Measurements from ENCODE around the gene MYBL2.
"Not testable (repeated sequence)": the region's sequence is repeated elsewhere in the genome, so short reads cannot be mapped to it uniquely, and the experiment has no call there.

MYBL2 gene

GRCh38 chr20:43666376-43667328 lies at the start of gene MYBL2:
Gene MYBL2, plus strand, starts transcription at chr20:43667114. Its CDS starts 170 bp downstream, at chr20:43667284.
- peak; percentile 47 to 57 (median 52) for DNase-seq

- DNase-seq = no peak
These were observed 35.3 kb upstream of the MYBL2 start for GRCh38 chr20:43631598-43631997.

- no peak for DNase-seq
These were observed 30.5 kb upstream of the MYBL2 start for GRCh38 chr20:43636429-43636828.

- no peak for DNase-seq
These were observed 24.4 kb upstream of the MYBL2 start for GRCh38 chr20:43642548-43642947.

DNA sequence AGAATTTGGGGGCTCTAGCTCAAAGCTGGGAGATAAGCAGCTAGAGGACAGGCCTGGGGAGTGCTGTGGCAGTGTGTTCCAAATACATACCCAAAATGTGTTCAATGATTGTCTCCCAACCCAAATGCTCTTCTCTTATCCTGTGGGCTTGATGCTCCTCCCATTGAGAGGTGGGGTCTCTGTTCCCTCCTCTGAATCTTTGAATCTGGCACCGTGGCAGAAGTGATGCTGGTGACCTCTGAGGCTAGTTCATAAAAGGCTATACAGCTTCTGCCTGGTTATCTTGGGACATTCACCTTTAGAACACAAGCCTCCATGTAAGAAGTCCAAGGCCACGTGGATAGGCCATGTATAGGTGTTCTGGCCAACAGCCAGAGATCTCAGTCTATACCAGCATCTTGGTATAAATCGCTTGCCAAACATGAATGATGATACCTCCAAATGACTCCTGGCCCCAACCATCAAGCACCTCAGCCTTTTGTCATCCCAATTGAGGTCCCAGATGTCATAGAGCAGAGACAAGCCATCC lies 15.9 kb upstream of the MYBL2 start:
- DNase-seq = no peak

GRCh38 chr20:43651650-43652184 lies 15.2 kb upstream of the MYBL2 start:
- not testable (repeated sequence) for DNase-seq

DNA sequence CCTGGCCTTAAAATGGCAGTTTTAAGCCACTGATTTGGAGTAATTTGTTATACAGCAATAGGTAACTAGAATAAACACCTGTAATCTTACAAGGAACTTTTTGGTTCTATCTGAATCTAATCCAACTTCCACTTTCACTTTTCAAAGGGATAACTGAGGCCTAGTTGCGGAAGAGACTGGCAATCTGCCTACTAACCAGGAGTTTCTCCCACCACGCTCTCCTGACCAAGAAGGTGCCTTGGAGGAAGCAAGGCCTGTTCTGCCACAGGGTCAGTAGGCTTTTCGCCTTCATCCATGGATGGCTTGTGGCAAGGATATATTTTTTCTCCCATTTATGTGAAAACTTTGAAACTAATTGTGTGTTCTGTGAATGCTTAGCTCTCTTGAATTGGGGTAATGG lies 12.9 kb upstream of the MYBL2 start:
- DNase-seq = no peak

GRCh38 chr20:43655176-43655575 lies 11.7 kb upstream of the MYBL2 start:
- DNase-seq = not testable (repeated sequence)

DNA sequence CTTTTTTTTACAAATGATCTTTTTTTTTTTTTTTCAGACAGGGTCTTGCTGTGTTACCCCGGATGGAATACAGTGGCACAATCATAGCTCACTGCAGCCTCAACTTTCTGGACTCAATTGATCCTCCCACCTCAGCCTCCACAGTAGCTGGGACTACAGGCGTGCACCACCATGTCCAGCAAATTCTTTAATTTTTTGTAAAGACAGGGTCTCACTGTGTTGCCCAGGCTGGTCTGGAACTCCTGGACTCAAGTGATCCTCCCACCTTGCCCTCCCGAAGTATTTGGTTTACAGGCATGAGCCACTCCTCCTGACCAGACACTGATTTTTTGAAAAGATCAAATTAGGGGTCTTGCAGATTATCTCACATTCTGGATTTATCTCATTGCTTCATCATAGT lies 11.0 kb upstream of the MYBL2 start:
- no peak for DNase-seq

- no peak for DNase-seq
These were observed 8.7 kb upstream of the MYBL2 start for GRCh38 chr20:43658069-43658722.

DNA sequence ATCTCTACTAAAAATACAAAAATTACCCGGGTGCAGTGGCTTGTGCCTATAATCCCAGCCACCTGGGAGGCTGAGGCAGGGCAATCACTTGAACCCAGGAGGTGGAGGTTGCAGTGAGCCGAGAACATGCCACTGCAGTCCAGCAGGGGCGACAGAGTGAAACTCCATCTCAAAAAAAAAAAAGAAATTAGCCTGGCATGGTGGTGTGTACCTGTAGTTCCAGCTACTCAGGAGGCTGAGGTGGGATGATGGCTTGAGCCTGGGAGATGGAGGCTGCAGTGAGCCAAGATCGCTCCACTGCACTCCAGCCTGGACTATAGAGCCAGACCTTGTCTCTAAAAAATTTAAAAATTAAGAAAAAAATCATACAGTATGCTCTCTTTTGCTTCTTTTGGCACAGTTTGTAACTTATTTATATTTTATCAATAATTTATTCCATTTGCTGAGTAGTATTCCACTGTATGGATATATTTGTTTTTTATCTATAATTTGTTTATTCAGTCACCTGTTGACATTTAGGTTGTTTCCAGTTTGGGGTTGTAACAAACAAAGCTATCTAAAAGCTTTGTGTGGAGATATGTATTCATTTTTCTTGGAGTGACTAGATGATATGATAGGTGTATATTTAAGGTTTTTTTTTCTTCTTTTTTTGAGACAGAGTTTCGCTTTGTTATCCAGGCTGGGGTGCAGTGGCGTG lies 8.0 kb upstream of the MYBL2 start:
- no peak for DNase-seq

DNA sequence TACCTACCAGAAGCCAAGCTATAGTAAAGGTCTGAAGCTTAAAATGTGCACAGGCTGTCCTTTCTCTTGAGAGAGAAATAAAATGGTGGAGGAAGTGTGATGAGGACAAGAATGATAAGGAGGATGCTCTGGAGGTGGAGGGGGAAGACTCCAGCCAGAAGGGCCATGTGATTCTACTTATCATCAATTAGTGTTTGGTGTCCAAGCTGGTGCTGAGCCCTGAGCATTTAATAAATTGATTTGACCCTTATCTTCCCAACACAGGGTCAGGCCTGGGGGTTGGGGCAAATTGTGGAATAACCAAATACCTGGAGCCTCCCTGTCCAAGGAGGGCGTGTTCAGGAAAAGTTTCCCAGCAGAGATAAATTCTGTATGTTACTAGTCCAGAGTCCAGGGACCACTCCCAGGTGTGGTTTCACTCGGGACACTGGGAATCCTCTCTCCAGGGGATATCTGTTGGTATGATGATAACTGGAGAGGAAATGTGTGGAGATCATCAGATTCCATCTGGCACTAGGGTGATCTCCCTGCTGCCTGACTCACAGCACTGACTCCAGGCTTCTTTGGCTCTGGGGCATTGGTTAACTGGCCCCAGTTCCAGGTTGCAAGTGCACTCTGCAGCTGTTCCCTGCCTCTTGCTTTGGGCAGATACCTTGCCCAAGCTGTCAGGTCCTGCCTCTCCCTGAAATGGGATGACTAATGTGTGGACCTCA lies 3.8 kb upstream of the MYBL2 start:
- no peak for DNase-seq

GRCh38 chr20:43665466-43666176 lies 1.3 kb upstream of the MYBL2 start:
- DNase-seq = no peak

- DNase-seq = no peak
These were observed 623 bp downstream of the MYBL2 start for GRCh38 chr20:43667341-43668132.

- DNase-seq = no peak
These were observed 2.4 kb downstream of the MYBL2 start for GRCh38 chr20:43669332-43669731.

DNA sequence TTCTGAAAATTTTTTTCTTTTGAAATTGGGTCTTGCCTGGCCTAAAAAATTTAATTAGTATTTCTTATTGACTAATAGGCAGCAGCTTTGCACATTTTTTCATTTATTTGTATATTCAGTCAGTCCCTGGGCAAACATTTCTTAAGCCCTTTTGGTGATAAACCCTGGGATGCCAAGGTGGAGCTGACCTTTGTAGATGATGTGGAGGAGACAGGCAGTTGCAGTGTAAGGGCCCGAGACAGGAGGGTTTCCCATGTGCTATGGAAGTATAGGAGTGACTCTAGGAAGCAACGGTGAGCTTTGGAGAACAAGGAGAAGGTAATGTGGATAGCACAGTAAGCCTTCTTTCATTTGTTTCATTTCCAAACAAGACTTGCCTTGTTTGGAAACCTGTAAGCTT lies 3.5 kb downstream of the MYBL2 start:
- DNase-seq = no peak

GRCh38 chr20:43676368-43676767 lies 9.5 kb downstream of the MYBL2 start:
- DNase-seq = no peak

DNA sequence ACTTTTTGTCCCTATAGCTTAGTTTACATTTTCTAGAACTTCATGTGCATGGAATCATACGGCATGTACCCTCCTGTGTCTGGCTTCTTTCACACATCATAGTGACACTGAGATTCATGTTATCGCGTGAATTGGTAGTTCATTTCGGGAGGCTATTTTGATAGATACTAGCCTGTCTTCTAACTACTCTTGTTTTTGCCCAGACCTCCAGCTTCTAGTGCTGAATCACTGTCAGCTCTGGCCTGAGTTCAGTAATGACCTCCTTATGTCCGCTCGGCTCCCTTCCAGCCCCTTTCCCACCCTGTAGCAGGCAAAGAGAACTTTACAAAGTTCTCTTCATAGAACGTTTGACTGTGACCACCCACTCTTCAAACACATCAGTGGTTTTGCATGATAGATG lies 14.1 kb downstream of the MYBL2 start:
- DNase-seq = no peak

GRCh38 chr20:43681468-43681942 lies 14.6 kb downstream of the MYBL2 start:
- DNase-seq = no peak

DNA sequence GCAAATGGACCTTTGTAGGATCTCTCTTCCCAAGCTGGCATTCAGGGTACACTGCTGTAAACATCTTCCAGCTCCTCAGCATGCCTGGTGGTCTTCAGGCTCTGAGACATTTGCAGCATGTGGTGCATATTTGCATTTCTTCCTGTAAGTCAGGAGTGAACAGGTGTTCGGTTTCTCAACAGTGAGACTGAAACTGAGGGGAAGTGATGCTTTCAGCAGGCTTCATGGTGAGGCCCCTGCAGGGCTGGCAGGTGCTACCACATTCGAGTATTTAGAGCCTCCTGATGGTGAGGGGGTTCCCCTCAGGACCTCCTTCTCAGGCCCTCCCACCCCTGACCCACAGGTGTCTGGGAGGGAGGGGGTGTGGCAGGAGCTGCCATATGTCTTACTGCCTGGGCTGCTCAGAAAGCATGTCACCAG lies 15.1 kb downstream of the MYBL2 start:
- DNase-seq = no peak

DNA sequence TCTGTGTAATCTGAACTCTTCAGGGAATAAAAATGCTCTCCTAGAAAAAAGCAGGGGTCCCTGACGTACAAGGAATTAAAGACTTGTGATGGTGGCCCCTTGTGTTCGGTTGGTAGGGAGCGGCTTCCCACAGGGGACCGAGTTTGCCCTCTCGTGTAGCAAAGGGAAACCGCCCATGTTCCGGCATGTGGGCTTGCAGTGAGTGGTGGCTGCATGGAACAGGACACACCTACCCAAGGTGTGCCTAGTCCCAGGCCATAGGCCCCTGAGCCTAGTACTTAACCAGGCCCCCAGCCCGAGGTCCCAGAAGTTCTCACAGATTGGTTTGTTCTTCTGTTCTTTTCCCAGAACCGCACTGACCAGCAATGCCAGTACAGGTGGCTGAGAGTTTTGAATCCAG lies 15.5 kb downstream of the MYBL2 start:
- DNase-seq = no peak

Data from activated CD4-positive, CD25-positive, alpha-beta regulatory T cell (primary cell).